ENCODE results near the gene ARHGEF38. TPM values are rescaled to one million over a fixed set of nuclear protein-coding genes. Genes with fewer than 3 reads are reported as not detected.

Gene ARHGEF38
- total and polyA plus RNA-seq, 11 donors, result not detected

- H3K27me3 ChIP-seq, result no peaks in the 10 kb centered on the region
- DNase-seq, result no peak
- intact Hi-C loops (cut with DNase I), result no loop called here
These were observed 104.8 kb downstream of the ARHGEF38 start for GRCh38 chr4:105657117-105657765.

GRCh38 chr4:105659190-105659589 lies 106.8 kb downstream of the ARHGEF38 start:
- H3K27ac ChIP-seq, result no peak overlapping the region
- ATAC-seq (no peak), DNase-seq (no peak)
- H3K9me3 ChIP-seq, result no peaks in the 10 kb centered on the region
- H3K4me3 ChIP-seq, result no peak overlapping the region
- H3K4me1 ChIP-seq, result peaks cover 0 to 10% (median 0%) of the 10 kb centered on the region in 12 donors
- WGBS, 4 donors, result 75 to 85% (median 84%) methylated on average over 5 to 6 of the region's 6 CpGs
- H3K36me3 ChIP-seq, result no peaks in the 10 kb centered on the region
- no peaks in the 10 kb centered on the region for H3K27me3 ChIP-seq
- intact Hi-C loops (cut with DNase I), result no loop called here
- no peak for TF ChIP-seq CTCF (IDR thresholded peaks at IDR 0.05)
- no peak for TF ChIP-seq POLR2A (IDR thresholded peaks at IDR 0.05)

More at GRCh38 chr4:105657117-105657765, 104.8 kb downstream of the ARHGEF38 start:
- no peak overlapping the region for H3K27ac ChIP-seq
- no peaks in the 10 kb centered on the region for H3K9me3 ChIP-seq
- TF ChIP-seq POLR2A (IDR thresholded peaks at IDR 0.05) (no peak), CTCF (IDR thresholded peaks at IDR 0.05) (no peak)
- ATAC-seq, result no peak
- H3K4me1 ChIP-seq, result no peaks in the 10 kb centered on the region
- no peaks in the 10 kb centered on the region for H3K36me3 ChIP-seq
- H3K4me3 ChIP-seq, result no peak overlapping the region

GRCh38 chr4:105661028-105661427 lies 108.6 kb downstream of the ARHGEF38 start:
- intact Hi-C loops (cut with DNase I), result no loop called here
- DNase-seq (no peak), ATAC-seq (no peak)
- Histone ChIP-seq H3K4me1 (peaks cover 0 to 10% (median 0%) of the 10 kb centered on the region in 12 donors), H3K27me3 (no peaks in the 10 kb centered on the region), H3K36me3 (no peaks in the 10 kb centered on the region), H3K27ac (no peak overlapping the region), H3K4me3 (no peak overlapping the region), H3K9me3 (no peaks in the 10 kb centered on the region)
- TF ChIP-seq CTCF (IDR thresholded peaks at IDR 0.05), result no peak
- no peak for TF ChIP-seq POLR2A (IDR thresholded peaks at IDR 0.05)
- WGBS, 4 donors, result 95 to 97% (median 96%) methylated on average over 3 of the region's 3 CpGs

GRCh38 chr4:105662935-105663675 lies 110.7 kb downstream of the ARHGEF38 start:
- Histone ChIP-seq H3K27me3 (no peaks in the 10 kb centered on the region), H3K27ac (no peak overlapping the region), H3K9me3 (no peaks in the 10 kb centered on the region), H3K36me3 (no peaks in the 10 kb centered on the region), H3K4me3 (no peak overlapping the region), H3K4me1 (peaks cover 0 to 10% (median 0%) of the 10 kb centered on the region in 12 donors)
- intact Hi-C loops (cut with DNase I), result no loop called here
- ATAC-seq (no peak), DNase-seq (no peak)
- TF ChIP-seq POLR2A (IDR thresholded peaks at IDR 0.05) (no peak), CTCF (IDR thresholded peaks at IDR 0.05) (no peak)
- WGBS, 4 donors, result 90 to 97% (median 93%) methylated on average over 2 of the region's 2 CpGs

Data from heart left ventricle (tissue), 16 donors.